ENCODE results near the gene ATP1A1.

The ATP1A1 gene

GRCh38 chr1:116418091-116418830, 45.2 kb downstream of the ATP1A1 start:
- Histone ChIP-seq H3K4me3 (ENCODE audit: low read length in 2 of 2) (peak overlapping the region; percentile 81 to 83), H2BK120ac (ENCODE audit: low read depth, low read length) (peak overlapping the region; percentile 37), H2BK15ac (ENCODE audit: low read length) (peak overlapping the region; percentile 38), H3K4me2 (ENCODE audit: insufficient read depth, low read length, poor library complexity, severe bottlenecking) (peak overlapping the region; percentile 89), H4K8ac (ENCODE audit: low read depth, low read length) (no peak overlapping the region), H3K4ac (ENCODE audit: low read length) (peak overlapping the region; percentile 56), H3K27me3 (ENCODE audit: control insufficient read depth in 3 of 3, insufficient read depth in 3 of 3, low read depth in 1 of 3, low read length in 3 of 3) (peaks cover 0 to 19% (median 0%) of the 10 kb centered on the region in 3 experiments), H3K9me3 (replicated peaks in 1 of 2; ENCODE audit: control insufficient read depth in 2 of 2, insufficient read depth in 1 of 2, low read depth in 1 of 2, low read length in 2 of 2) (no peaks in the 10 kb centered on the region), H3K9ac (ENCODE audit: low read depth, low read length, poor library complexity) (peak overlapping the region; percentile 93), H2AFZ (ENCODE audit: low read length) (peak overlapping the region; percentile 94), H3K36me3 (replicated peaks in 1 of 2; ENCODE audit: control insufficient read depth in 2 of 2, insufficient read depth in 2 of 2, low read length in 2 of 2) (no peaks in the 10 kb centered on the region), H3K23ac (ENCODE audit: low read depth, low read length, poor library complexity) (peak overlapping the region; percentile 51), H3K79me1 (ENCODE audit: low read depth, low read length) (peaks cover 1% of the 10 kb centered on the region), H2BK12ac (ENCODE audit: low read length) (no peak overlapping the region), H4K91ac (ENCODE audit: low read depth, low read length, poor library complexity) (peak overlapping the region; percentile 26), H3K27ac (replicated peaks; ENCODE audit: low read length) (no peak overlapping the region), H3K18ac (ENCODE audit: low read length) (peak overlapping the region; percentile 89), H2BK5ac (ENCODE audit: low read length) (peak overlapping the region; percentile 56), H3K14ac (ENCODE audit: low read length) (peak overlapping the region; percentile 78), H3K4me1 (ENCODE audit: control insufficient read depth in 2 of 2, insufficient read depth in 1 of 2, low read depth in 1 of 2, low read length in 2 of 2) (peaks cover 5 to 7% of the 10 kb centered on the region in 2 donors), H2AK5ac (ENCODE audit: low read depth, low read length) (peak overlapping the region; percentile 56)
- DNase-seq (ENCODE audit: low spot score) = peak; percentile 68
- no CpG with 5 or more reads among the region's 48 CpGs for WGBS, 2 donors (ENCODE audit: extremely low coverage in 2 of 2, insufficient read length in 2 of 2, insufficient replicate concordance in 1 of 2)

DNA sequence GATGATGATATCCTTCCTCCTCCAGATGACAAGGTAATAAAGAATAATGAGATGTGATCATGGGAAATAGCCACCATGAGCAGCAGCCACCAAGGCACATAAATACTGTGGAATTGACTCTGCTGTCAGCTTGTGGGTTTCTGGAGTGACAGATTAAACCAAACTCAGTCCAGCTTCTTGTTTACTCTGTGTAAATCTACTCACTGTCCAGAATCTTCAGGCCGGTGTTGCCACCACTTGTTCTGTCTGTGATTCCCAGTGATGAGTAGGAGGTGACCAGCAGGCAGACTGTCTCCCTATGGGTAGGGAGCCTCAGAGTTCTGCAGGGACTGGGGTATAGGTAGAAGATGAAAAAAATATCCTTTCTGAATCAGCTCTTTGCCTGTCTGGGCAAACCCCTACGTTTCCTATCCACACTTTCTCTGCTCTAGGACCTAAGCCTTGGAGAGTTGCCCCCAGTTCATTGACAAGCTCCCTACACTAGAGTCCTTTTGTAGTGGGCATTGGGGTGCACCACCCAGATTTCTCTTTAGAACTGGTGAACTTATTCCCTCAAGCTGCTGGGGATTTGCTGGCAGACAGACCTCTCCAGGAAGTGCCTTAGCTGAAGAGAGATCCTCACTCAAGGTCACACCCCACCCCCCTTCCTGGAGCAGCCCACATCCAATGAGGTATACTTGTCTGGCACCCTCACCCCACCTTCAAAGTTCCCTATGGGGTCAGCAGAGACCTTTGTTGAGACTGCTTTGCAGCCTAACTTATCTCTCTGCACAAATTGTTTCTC, 47.6 kb downstream of the ATP1A1 start:
- no peak overlapping the region for H2BK120ac ChIP-seq (ENCODE audit: low read depth, low read length)
- no peak overlapping the region for H4K91ac ChIP-seq (ENCODE audit: low read depth, low read length, poor library complexity)
- WGBS, 2 donors (ENCODE audit: extremely low coverage in 2 of 2, insufficient read length in 2 of 2, insufficient replicate concordance in 1 of 2) = no CpG with 5 or more reads among the region's 2 CpGs
- H3K27me3 ChIP-seq (ENCODE audit: control insufficient read depth in 3 of 3, insufficient read depth in 3 of 3, low read depth in 1 of 3, low read length in 3 of 3) = peaks cover 0 to 24% (median 0%) of the 10 kb centered on the region in 3 experiments
- H3K18ac ChIP-seq (ENCODE audit: low read length) = no peak overlapping the region
- no peak overlapping the region for H2AK5ac ChIP-seq (ENCODE audit: low read depth, low read length)
- H3K4me1 ChIP-seq (ENCODE audit: control insufficient read depth in 2 of 2, insufficient read depth in 1 of 2, low read depth in 1 of 2, low read length in 2 of 2) = peaks cover 5 to 6% of the 10 kb centered on the region in 2 donors
- no peak overlapping the region for H3K27ac ChIP-seq (replicated peaks; ENCODE audit: low read length)
- no peaks in the 10 kb centered on the region for H3K36me3 ChIP-seq (replicated peaks in 1 of 2; ENCODE audit: control insufficient read depth in 2 of 2, insufficient read depth in 2 of 2, low read length in 2 of 2)
- no peak overlapping the region for H2AFZ ChIP-seq (ENCODE audit: low read length)
- no peak for DNase-seq (ENCODE audit: low spot score)
- H3K4ac ChIP-seq (ENCODE audit: low read length) = no peak overlapping the region
- no peak overlapping the region for H2BK15ac ChIP-seq (ENCODE audit: low read length)
- H3K4me3 ChIP-seq (ENCODE audit: low read length in 2 of 2) = no peak overlapping the region
- H3K4me2 ChIP-seq (ENCODE audit: insufficient read depth, low read length, poor library complexity, severe bottlenecking) = no peak overlapping the region
- H3K9me3 ChIP-seq (replicated peaks in 1 of 2; ENCODE audit: control insufficient read depth in 2 of 2, insufficient read depth in 1 of 2, low read depth in 1 of 2, low read length in 2 of 2) = no peaks in the 10 kb centered on the region
- H3K79me1 ChIP-seq (ENCODE audit: low read depth, low read length) = peaks cover 1% of the 10 kb centered on the region
- H2BK5ac ChIP-seq (ENCODE audit: low read length) = no peak overlapping the region
- no peak overlapping the region for H3K23ac ChIP-seq (ENCODE audit: low read depth, low read length, poor library complexity)
- no peak overlapping the region for H2BK12ac ChIP-seq (ENCODE audit: low read length)
- H3K9ac ChIP-seq (ENCODE audit: low read depth, low read length, poor library complexity) = no peak overlapping the region
- H4K8ac ChIP-seq (ENCODE audit: low read depth, low read length) = no peak overlapping the region
- H3K14ac ChIP-seq (ENCODE audit: low read length) = no peak overlapping the region

DNA sequence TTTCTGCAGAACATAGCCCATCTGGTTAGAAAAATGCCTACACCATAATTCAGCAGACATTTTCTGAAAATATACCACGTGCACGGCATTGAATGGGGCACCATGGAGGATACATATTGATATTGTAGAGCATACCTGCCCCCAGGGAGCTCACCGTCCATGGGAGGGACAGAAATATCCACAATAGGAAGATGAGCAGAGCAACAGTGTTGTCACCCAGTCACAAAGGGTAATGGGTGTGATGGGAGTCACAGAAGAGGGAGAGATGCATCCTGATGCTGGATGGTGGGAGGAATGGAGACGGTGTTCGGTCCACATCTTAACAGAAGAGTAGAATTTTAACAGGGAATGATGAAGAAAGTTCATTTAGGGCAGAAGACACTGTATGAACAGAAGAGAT, 51.4 kb downstream of the ATP1A1 start:
- no peak overlapping the region for H2BK12ac ChIP-seq (ENCODE audit: low read length)
- no peak overlapping the region for H3K14ac ChIP-seq (ENCODE audit: low read length)
- no peaks in the 10 kb centered on the region for H3K36me3 ChIP-seq (replicated peaks in 1 of 2; ENCODE audit: control insufficient read depth in 2 of 2, insufficient read depth in 2 of 2, low read length in 2 of 2)
- no CpG with 5 or more reads among the region's 5 CpGs for WGBS, 2 donors (ENCODE audit: extremely low coverage in 2 of 2, insufficient read length in 2 of 2, insufficient replicate concordance in 1 of 2)
- H3K23ac ChIP-seq (ENCODE audit: low read depth, low read length, poor library complexity) = no peak overlapping the region
- no peaks in the 10 kb centered on the region for H3K4me1 ChIP-seq (ENCODE audit: control insufficient read depth in 2 of 2, insufficient read depth in 1 of 2, low read depth in 1 of 2, low read length in 2 of 2)
- H3K27ac ChIP-seq (replicated peaks; ENCODE audit: low read length) = no peak overlapping the region
- no peak for DNase-seq (ENCODE audit: low spot score)
- H4K91ac ChIP-seq (ENCODE audit: low read depth, low read length, poor library complexity) = no peak overlapping the region
- H2BK120ac ChIP-seq (ENCODE audit: low read depth, low read length) = no peak overlapping the region
- H3K4ac ChIP-seq (ENCODE audit: low read length) = no peak overlapping the region
- no peak overlapping the region for H2AK5ac ChIP-seq (ENCODE audit: low read depth, low read length)
- peaks cover 0 to 42% (median 0%) of the 10 kb centered on the region in 3 experiments for H3K27me3 ChIP-seq (ENCODE audit: control insufficient read depth in 3 of 3, insufficient read depth in 3 of 3, low read depth in 1 of 3, low read length in 3 of 3)
- no peak overlapping the region for H2AFZ ChIP-seq (ENCODE audit: low read length)
- no peak overlapping the region for H2BK5ac ChIP-seq (ENCODE audit: low read length)
- H3K18ac ChIP-seq (ENCODE audit: low read length) = no peak overlapping the region
- H4K8ac ChIP-seq (ENCODE audit: low read depth, low read length) = no peak overlapping the region
- no peak overlapping the region for H3K4me2 ChIP-seq (ENCODE audit: insufficient read depth, low read length, poor library complexity, severe bottlenecking)
- H3K4me3 ChIP-seq (ENCODE audit: low read length in 2 of 2) = no peak overlapping the region
- H3K9ac ChIP-seq (ENCODE audit: low read depth, low read length, poor library complexity) = no peak overlapping the region
- H2BK15ac ChIP-seq (ENCODE audit: low read length) = no peak overlapping the region
- no peaks in the 10 kb centered on the region for H3K9me3 ChIP-seq (replicated peaks in 1 of 2; ENCODE audit: control insufficient read depth in 2 of 2, insufficient read depth in 1 of 2, low read depth in 1 of 2, low read length in 2 of 2)
- H3K79me1 ChIP-seq (ENCODE audit: low read depth, low read length) = no peaks in the 10 kb centered on the region

DNA sequence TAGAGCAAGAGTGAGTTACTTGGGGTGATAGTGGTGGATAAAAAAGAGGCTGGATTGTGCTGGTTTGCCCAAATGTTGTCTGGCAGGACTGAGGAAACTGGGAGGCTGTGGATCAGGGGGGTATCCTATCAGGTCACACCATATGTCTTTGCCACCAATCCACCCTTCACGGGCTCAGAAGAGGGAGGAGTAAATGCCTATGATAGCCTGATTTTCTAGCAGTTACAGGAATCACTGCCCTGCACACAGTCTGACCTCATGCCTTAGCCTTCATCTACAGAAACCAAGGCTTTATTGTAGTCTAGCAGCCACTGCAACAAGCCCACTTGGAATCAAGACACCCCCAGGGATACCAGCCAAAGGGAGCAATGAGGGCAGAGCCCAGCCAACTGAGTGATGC, 51.8 kb downstream of the ATP1A1 start:
- no peak overlapping the region for H3K9ac ChIP-seq (ENCODE audit: low read depth, low read length, poor library complexity)
- WGBS, 2 donors (ENCODE audit: extremely low coverage in 2 of 2, insufficient read length in 2 of 2, insufficient replicate concordance in 1 of 2) = no CpG with 5 or more reads among the region's 1 CpG
- no peak overlapping the region for H3K27ac ChIP-seq (replicated peaks; ENCODE audit: low read length)

More for the DNA sequence above, 51.8 kb downstream of the ATP1A1 start:
- no peaks in the 10 kb centered on the region for H3K36me3 ChIP-seq (replicated peaks in 1 of 2; ENCODE audit: control insufficient read depth in 2 of 2, insufficient read depth in 2 of 2, low read length in 2 of 2)
- H3K79me1 ChIP-seq (ENCODE audit: low read depth, low read length) = no peaks in the 10 kb centered on the region
- H2BK120ac ChIP-seq (ENCODE audit: low read depth, low read length) = no peak overlapping the region
- no peak overlapping the region for H3K23ac ChIP-seq (ENCODE audit: low read depth, low read length, poor library complexity)
- no peak overlapping the region for H3K18ac ChIP-seq (ENCODE audit: low read length)
- no peak overlapping the region for H2AK5ac ChIP-seq (ENCODE audit: low read depth, low read length)
- H3K9me3 ChIP-seq (replicated peaks in 1 of 2; ENCODE audit: control insufficient read depth in 2 of 2, insufficient read depth in 1 of 2, low read depth in 1 of 2, low read length in 2 of 2) = no peaks in the 10 kb centered on the region
- no peak overlapping the region for H2BK12ac ChIP-seq (ENCODE audit: low read length)
- no peaks in the 10 kb centered on the region for H3K4me1 ChIP-seq (ENCODE audit: control insufficient read depth in 2 of 2, insufficient read depth in 1 of 2, low read depth in 1 of 2, low read length in 2 of 2)
- H2AFZ ChIP-seq (ENCODE audit: low read length) = no peak overlapping the region
- DNase-seq (ENCODE audit: low spot score) = no peak
- H3K4me2 ChIP-seq (ENCODE audit: insufficient read depth, low read length, poor library complexity, severe bottlenecking) = no peak overlapping the region
- peaks cover 0 to 46% (median 0%) of the 10 kb centered on the region in 3 experiments for H3K27me3 ChIP-seq (ENCODE audit: control insufficient read depth in 3 of 3, insufficient read depth in 3 of 3, low read depth in 1 of 3, low read length in 3 of 3)
- H2BK5ac ChIP-seq (ENCODE audit: low read length) = no peak overlapping the region
- H4K8ac ChIP-seq (ENCODE audit: low read depth, low read length) = no peak overlapping the region
- H2BK15ac ChIP-seq (ENCODE audit: low read length) = no peak overlapping the region
- no peak overlapping the region for H3K4ac ChIP-seq (ENCODE audit: low read length)
- no peak overlapping the region for H3K4me3 ChIP-seq (ENCODE audit: low read length in 2 of 2)
- no peak overlapping the region for H4K91ac ChIP-seq (ENCODE audit: low read depth, low read length, poor library complexity)
- H3K14ac ChIP-seq (ENCODE audit: low read length) = no peak overlapping the region
